T1000 (cell line): ENCODE data around the gene CCT3.

Experiments used
- DNase-seq: peaks from one replicate; lab custom pipeline; 2025; ENCODE audit warnings: mixed read lengths; lab: John Stamatoyannopoulos, UW

Gene CCT3

DNA sequence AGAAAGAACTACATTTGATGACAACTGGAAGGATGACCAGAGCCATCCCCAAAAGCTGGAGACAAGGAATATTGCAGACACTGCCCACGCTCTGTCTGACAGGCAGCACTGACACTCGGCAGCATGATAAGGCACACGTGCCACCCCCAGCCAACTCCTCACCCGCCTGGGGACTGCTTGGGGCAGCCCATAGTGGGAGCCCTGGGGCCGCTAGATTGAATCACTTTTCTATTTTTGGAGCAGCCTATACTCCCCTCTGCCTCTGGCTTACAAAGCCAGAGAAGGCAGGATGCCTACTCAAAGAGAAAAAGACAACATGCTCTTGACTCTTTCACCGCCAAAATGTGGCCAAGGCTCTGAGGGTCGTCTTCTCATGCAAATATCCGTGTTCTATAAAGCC lies 56.8 kb downstream of the CCT3 start:
- DNase-seq: no peak

- no peak for DNase-seq
Observed at GRCh38 chr1:156279837-156280236, 58.3 kb downstream of the CCT3 start.

- no peak for DNase-seq
Observed at GRCh38 chr1:156276966-156277381, 61.1 kb downstream of the CCT3 start.

GRCh38 chr1:156276532-156276931 lies 61.6 kb downstream of the CCT3 start:
- no peak for DNase-seq

- DNase-seq: no peak
Observed at GRCh38 chr1:156270314-156270713, 67.8 kb downstream of the CCT3 start.

- no peak for DNase-seq
Observed at GRCh38 chr1:156268336-156268735, 69.8 kb downstream of the CCT3 start.

GRCh38 chr1:156266051-156266450 lies 72.0 kb downstream of the CCT3 start:
- DNase-seq: no peak

GRCh38 chr1:156263288-156263655 lies 74.8 kb downstream of the CCT3 start:
- DNase-seq: no peak

GRCh38 chr1:156262461-156263287 lies 75.4 kb downstream of the CCT3 start:
- peak; percentile 40 for DNase-seq

- no peak for DNase-seq
Observed at GRCh38 chr1:156260896-156261295, 77.2 kb downstream of the CCT3 start.

DNA sequence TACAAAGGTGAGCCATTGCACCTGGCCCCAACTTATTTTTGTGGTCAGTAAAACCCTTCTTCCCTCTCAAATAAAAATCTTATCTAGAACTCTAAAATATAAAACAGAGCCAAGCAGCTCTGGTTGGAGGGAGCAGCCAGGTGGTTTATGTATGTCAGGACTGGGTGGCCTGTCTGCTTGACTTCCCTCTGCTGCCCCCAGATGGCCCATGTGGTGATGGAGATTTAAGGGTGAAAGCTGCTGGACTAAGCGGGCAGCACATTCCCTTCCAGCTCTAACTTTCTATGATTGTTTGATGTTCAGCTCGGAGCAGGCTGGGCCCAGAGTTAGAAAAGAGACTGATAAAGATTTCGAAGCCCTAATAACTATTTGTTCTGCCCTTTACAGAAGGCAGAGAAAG lies 78.3 kb downstream of the CCT3 start:
- DNase-seq: no peak
